ACC112 (cell line): Measurements from ENCODE around the gene CDR2.

ENCODE experiments used
- H2AFZ ChIP-seq: fragments of 200-600 bp; sonication (generic); one replicate; pipeline ENCODE4 v1.6.0; 2017; ENCODE audit warnings: antibody characterized with exemption, low read length; ENCODE audit not compliant: unreplicated experiment
- H3K27ac ChIP-seq: fragments of 200-600 bp; sonication (generic); 2 replicates; pipeline ENCODE4 v1.5.1; 2014; ENCODE audit warnings: low read depth, mild to moderate bottlenecking, antibody characterized with exemption, low read length, moderate library complexity
- H3K27me3 ChIP-seq: fragments of 200-600 bp; sonication (generic); 2 replicates; pipeline ENCODE4 v1.6.1; 2014; ENCODE audit warnings: mild to moderate bottlenecking, antibody characterized with exemption, low read length, moderate library complexity, mixed read lengths; ENCODE audit not compliant: insufficient read depth
- H3K36me3 ChIP-seq: fragments of 200-600 bp; sonication (generic); 2 replicates; pipeline ENCODE4 v1.6.1; 2016; ENCODE audit warnings: mild to moderate bottlenecking, antibody characterized with exemption, low read length, moderate library complexity, mixed read lengths; ENCODE audit not compliant: insufficient read depth
- H3K4me1 ChIP-seq: fragments of 200-600 bp; sonication (generic); one replicate; pipeline ENCODE4 v1.6.1; 2016; ENCODE audit warnings: low read length, mixed read lengths; ENCODE audit not compliant: insufficient read depth, unreplicated experiment, control insufficient read depth
- H3K4me3 ChIP-seq: fragments of 200-600 bp; sonication (generic); 2 replicates; pipeline ENCODE4 v1.5.1; 2014; ENCODE audit warnings: mild to moderate bottlenecking, low read depth, low read length
- H3K79me2 ChIP-seq: fragments of 200-600 bp; sonication (generic); one replicate; pipeline ENCODE4 v1.6.0; 2016; ENCODE audit warnings: low read length; ENCODE audit not compliant: control insufficient read depth, unreplicated experiment, insufficient read depth

The CDR2 gene

DNA sequence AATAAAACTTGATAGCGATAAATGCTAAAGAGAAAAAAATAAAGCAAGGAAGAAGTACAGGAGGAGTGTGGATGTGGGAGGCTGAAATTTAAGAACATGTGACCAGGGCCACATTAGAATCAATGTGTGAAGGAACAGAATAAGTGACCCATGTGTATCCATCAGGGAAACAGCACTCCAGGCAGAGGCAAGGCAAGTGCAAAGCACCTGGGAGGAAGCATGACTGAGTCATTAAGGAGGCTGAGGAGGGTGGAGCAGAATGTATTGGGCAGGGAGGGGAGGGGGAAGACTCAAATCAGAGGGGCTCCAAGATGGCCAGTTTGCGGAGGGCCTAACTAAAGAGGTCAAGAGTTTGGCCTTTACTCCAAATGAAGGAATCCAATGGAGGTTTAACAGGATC, 8.0 kb downstream of the CDR2 start:
- no peaks in the 10 kb centered on the region for H3K27me3 ChIP-seq
- no peak overlapping the region for H2AFZ ChIP-seq
- H3K36me3 ChIP-seq, result peaks cover 24% of the 10 kb centered on the region
- no peak overlapping the region for H3K27ac ChIP-seq
- peaks cover 30% of the 10 kb centered on the region for H3K4me1 ChIP-seq
- H3K4me3 ChIP-seq, result no peak overlapping the region
- H3K79me2 ChIP-seq, result peaks cover 87% of the 10 kb centered on the region

GRCh38 chr16:22364241-22364640, 10.2 kb downstream of the CDR2 start:
- no peak overlapping the region for H2AFZ ChIP-seq
- H3K4me1 ChIP-seq, result peaks cover 9% of the 10 kb centered on the region
- H3K27ac ChIP-seq, result no peak overlapping the region
- H3K36me3 ChIP-seq, result peaks cover 34% of the 10 kb centered on the region
- peaks cover 87% of the 10 kb centered on the region for H3K79me2 ChIP-seq
- H3K27me3 ChIP-seq, result no peaks in the 10 kb centered on the region
- H3K4me3 ChIP-seq, result no peak overlapping the region

GRCh38 chr16:22360963-22361659, 13.3 kb downstream of the CDR2 start:
- H3K79me2 ChIP-seq, result peaks cover 68% of the 10 kb centered on the region
- no peak overlapping the region for H3K27ac ChIP-seq
- peaks cover 34% of the 10 kb centered on the region for H3K36me3 ChIP-seq

DNA sequence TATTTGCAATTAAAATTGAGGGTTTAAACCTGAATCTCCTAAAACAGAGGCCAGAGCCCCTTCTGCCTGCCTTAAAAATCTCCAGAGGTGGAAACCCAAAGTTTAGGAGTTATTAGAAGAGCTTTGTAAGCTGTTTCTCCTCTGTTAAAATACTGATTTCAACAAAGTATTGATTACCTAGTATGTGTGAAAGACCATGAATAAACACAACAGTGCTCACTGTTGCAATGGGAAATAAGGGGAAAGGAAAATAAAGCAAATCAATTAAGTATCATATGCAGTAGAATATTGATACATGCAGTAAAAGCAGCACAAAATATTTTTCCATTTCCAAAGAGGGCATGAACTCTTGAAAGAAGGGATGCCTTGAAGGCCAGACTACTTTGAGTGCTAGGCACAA, 14.7 kb downstream of the CDR2 start:
- Histone ChIP-seq H3K27ac (no peak overlapping the region), H2AFZ (no peak overlapping the region), H3K4me1 (peaks cover 5% of the 10 kb centered on the region), H3K27me3 (no peaks in the 10 kb centered on the region), H3K79me2 (peaks cover 65% of the 10 kb centered on the region), H3K4me3 (no peak overlapping the region), H3K36me3 (peaks cover 27% of the 10 kb centered on the region)

More at GRCh38 chr16:22360963-22361659, 13.3 kb downstream of the CDR2 start:
- Histone ChIP-seq H3K4me3 (no peak overlapping the region), H3K27me3 (no peaks in the 10 kb centered on the region), H2AFZ (no peak overlapping the region), H3K4me1 (peaks cover 5% of the 10 kb centered on the region)

DNA sequence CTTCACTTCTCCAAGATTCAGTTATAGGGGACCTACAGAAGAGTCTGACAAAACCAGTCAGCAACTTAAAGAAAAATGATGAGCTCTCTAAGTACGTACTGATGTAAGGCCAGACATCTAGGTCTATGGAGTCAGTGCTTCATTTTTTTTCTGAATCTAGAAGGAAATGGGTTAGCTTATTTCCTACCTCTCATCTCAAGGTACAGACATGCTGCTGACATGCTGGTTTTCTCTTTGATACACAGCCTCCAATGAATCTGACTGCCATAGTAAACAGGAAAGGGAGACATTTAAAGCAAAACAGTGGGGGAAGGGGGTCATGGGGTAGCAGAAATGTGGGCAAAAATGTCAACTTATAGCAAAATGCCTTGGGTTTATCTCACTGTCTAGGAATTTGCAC, 16.4 kb downstream of the CDR2 start:
- Histone ChIP-seq H3K27ac (no peak overlapping the region), H3K27me3 (no peaks in the 10 kb centered on the region), H3K4me3 (no peak overlapping the region), H2AFZ (no peak overlapping the region), H3K79me2 (peaks cover 61% of the 10 kb centered on the region), H3K4me1 (peaks cover 19% of the 10 kb centered on the region), H3K36me3 (peaks cover 15% of the 10 kb centered on the region; the same call in 1 of the 2 replicates)

DNA sequence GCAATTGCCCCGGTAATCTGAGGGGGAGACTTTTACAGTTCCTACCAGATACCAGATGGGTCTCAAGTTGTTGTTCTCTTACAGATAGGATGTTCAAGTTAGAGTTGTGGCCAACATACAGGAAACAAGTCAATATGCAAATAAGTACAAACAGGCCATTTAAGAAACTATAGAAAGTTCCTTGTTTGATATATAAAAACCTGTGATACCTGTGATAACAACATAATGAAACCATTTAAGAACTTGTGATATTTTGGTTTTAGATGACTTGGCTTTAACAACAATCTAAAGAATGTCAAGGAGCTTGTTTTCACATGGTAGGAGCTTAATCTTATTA, 16.8 kb downstream of the CDR2 start:
- Histone ChIP-seq H3K27me3 (no peaks in the 10 kb centered on the region), H3K36me3 (peaks cover 15% of the 10 kb centered on the region), H3K4me1 (peaks cover 22% of the 10 kb centered on the region), H3K4me3 (no peak overlapping the region), H3K27ac (no peak overlapping the region), H2AFZ (no peak overlapping the region), H3K79me2 (peaks cover 59% of the 10 kb centered on the region)

DNA sequence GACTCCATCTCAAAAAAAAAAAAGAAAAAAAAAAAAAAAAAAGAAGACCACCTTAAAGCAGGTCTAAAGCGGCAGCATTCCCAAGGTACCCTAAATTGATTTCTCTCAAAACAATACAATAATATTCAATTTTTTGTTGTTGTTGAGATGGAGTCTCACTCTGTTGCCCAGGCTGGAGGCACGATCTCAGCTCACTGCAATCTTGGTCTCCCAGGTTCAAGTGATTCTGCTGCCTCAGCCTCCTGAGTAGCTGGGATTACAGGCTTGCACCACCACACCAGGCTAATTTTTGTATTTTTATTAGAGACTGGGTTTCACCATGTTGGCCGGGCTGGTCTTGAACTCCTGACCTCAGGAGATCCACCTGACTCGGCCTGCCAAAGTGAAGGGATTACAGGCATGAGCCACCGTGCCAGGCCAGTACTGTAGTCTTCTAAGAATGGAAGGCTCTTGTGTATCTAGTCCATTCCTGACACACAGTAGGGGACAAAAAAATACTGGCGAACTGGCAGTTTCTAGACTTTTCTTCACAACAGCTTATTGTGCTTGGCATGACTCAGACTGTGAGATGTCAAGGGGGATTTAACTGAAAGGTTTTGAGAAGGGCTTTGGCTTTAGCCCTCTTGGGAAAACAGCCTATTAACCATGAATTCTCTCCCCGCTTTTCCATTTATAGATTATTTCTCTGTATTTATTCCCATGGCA, 17.3 kb downstream of the CDR2 start:
- Histone ChIP-seq H2AFZ (no peak overlapping the region), H3K36me3 (peaks cover 17% of the 10 kb centered on the region), H3K27ac (no peak overlapping the region), H3K27me3 (no peaks in the 10 kb centered on the region), H3K79me2 (peaks cover 62% of the 10 kb centered on the region), H3K4me3 (no peak overlapping the region), H3K4me1 (peaks cover 22% of the 10 kb centered on the region)

GRCh38 chr16:22355487-22355908, 18.9 kb downstream of the CDR2 start:
- H2AFZ ChIP-seq, result no peak overlapping the region
- peaks cover 22% of the 10 kb centered on the region for H3K4me1 ChIP-seq
- no peak overlapping the region for H3K4me3 ChIP-seq
- H3K36me3 ChIP-seq, result peaks cover 26% of the 10 kb centered on the region
- H3K27me3 ChIP-seq, result no peaks in the 10 kb centered on the region
- H3K79me2 ChIP-seq, result peaks cover 64% of the 10 kb centered on the region
- no peak overlapping the region for H3K27ac ChIP-seq

DNA sequence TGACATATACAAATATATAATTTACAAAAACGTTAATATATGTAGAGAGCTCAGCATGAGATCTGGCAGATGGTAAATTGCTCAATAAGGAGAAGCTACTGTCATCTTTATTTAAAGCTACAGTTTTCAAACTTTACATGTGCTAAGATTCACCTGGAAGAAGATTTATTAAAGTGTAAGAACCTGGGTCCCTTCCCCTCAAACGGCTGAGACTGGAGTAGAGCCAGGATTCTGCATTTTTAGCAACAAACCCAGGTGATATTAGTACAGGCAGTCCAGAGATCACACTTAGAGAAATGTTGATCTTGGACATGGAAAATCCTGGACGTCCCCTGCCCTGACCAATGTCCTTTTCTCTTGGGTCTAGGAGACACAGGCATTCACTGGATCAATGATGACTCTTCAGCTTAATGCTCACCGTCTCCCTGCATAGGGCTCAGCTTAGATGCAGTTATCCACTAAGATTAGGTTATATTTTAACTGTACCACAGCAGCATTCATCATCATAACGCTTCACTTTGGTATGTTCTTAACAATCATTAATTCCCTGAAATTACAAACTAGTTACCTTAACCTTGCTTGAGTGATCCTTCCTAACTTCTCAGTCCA, 20.4 kb downstream of the CDR2 start:
- Histone ChIP-seq H3K4me1 (peaks cover 22% of the 10 kb centered on the region), H3K4me3 (no peak overlapping the region), H3K27ac (peak overlapping the region; percentile 74), H3K27me3 (no peaks in the 10 kb centered on the region), H3K79me2 (peaks cover 52% of the 10 kb centered on the region), H3K36me3 (peaks cover 24% of the 10 kb centered on the region), H2AFZ (no peak overlapping the region)

GRCh38 chr16:22353191-22353919, 21.1 kb downstream of the CDR2 start:
- H3K27ac ChIP-seq, result peak overlapping the region; percentile 74
- no peak overlapping the region for H2AFZ ChIP-seq
- peaks cover 50% of the 10 kb centered on the region for H3K79me2 ChIP-seq
- H3K4me3 ChIP-seq, result no peak overlapping the region; the same call in 1 of the 2 replicates
- H3K4me1 ChIP-seq, result peaks cover 21% of the 10 kb centered on the region
- peaks cover 31% of the 10 kb centered on the region for H3K36me3 ChIP-seq
- no peaks in the 10 kb centered on the region for H3K27me3 ChIP-seq
